ENCODE results near the gene HSPB6. TPM values are rescaled to one million over a fixed set of nuclear protein-coding genes. Genes with fewer than 3 reads are reported as not detected.

HSPB6 gene
- total RNA-seq, 1 donor from 2014 or later: 0.37 TPM

- H3K36me3 Mint-ChIP-seq (ENCODE audit: low read depth): no peaks in the 10 kb centered on the region
- no peak overlapping the region for H3K27ac Mint-ChIP-seq (ENCODE audit: unreplicated experiment)
- H3K4me1 Mint-ChIP-seq: peaks cover under 1% of the 10 kb centered on the region
- no peak for TF ChIP-seq CTCF (conservative IDR thresholded peaks at IDR 0.05)
- H3K27me3 Mint-ChIP-seq (ENCODE audit: low read depth): no peaks in the 10 kb centered on the region
- DNase-seq (ENCODE audit: low read depth, low spot score): no peak
- no peak overlapping the region for H3K4me3 Mint-ChIP-seq
- no peaks in the 10 kb centered on the region for H3K9me3 Mint-ChIP-seq
Observed at GRCh38 chr19:35788205-35788960, 31.6 kb upstream of the HSPB6 start.

- Mint-ChIP-seq H3K4me1 (peaks cover 7% of the 10 kb centered on the region), H3K4me3 (no peak overlapping the region), H3K9me3 (no peaks in the 10 kb centered on the region), H3K36me3 (ENCODE audit: low read depth) (peaks cover 3% of the 10 kb centered on the region), H3K27me3 (ENCODE audit: low read depth) (no peaks in the 10 kb centered on the region), H3K27ac (ENCODE audit: unreplicated experiment) (no peak overlapping the region)
- no peak for DNase-seq (ENCODE audit: low read depth, low spot score)
- TF ChIP-seq CTCF (conservative IDR thresholded peaks at IDR 0.05): no peak
Observed at GRCh38 chr19:35787227-35787799, 30.5 kb upstream of the HSPB6 start.

- DNase-seq (ENCODE audit: low read depth, low spot score): no peak
- peaks cover 3% of the 10 kb centered on the region for H3K36me3 Mint-ChIP-seq (ENCODE audit: low read depth)
- H3K27me3 Mint-ChIP-seq (ENCODE audit: low read depth): no peaks in the 10 kb centered on the region
- TF ChIP-seq CTCF (conservative IDR thresholded peaks at IDR 0.05): no peak
- H3K4me1 Mint-ChIP-seq: peaks cover 7% of the 10 kb centered on the region
- no peak overlapping the region for H3K27ac Mint-ChIP-seq (ENCODE audit: unreplicated experiment)
- H3K9me3 Mint-ChIP-seq: no peaks in the 10 kb centered on the region
- no peak overlapping the region for H3K4me3 Mint-ChIP-seq
Observed at GRCh38 chr19:35786299-35787160, 29.7 kb upstream of the HSPB6 start.

- Mint-ChIP-seq H3K36me3 (ENCODE audit: low read depth) (peaks cover 3% of the 10 kb centered on the region), H3K9me3 (no peaks in the 10 kb centered on the region), H3K27ac (ENCODE audit: unreplicated experiment) (no peak overlapping the region), H3K27me3 (ENCODE audit: low read depth) (no peaks in the 10 kb centered on the region), H3K4me1 (peaks cover 7% of the 10 kb centered on the region), H3K4me3 (no peak overlapping the region)
- TF ChIP-seq CTCF (conservative IDR thresholded peaks at IDR 0.05): no peak
- no peak for DNase-seq (ENCODE audit: low read depth, low spot score)
Observed at GRCh38 chr19:35785339-35785627, 28.5 kb upstream of the HSPB6 start.

GRCh38 chr19:35784503-35785338 lies 27.9 kb upstream of the HSPB6 start:
- Mint-ChIP-seq H3K36me3 (ENCODE audit: low read depth) (peaks cover 3% of the 10 kb centered on the region), H3K27me3 (ENCODE audit: low read depth) (no peaks in the 10 kb centered on the region), H3K4me3 (no peak overlapping the region), H3K27ac (ENCODE audit: unreplicated experiment) (no peak overlapping the region), H3K4me1 (peaks cover 7% of the 10 kb centered on the region), H3K9me3 (no peaks in the 10 kb centered on the region)
- DNase-seq (ENCODE audit: low read depth, low spot score): no peak
- no peak for TF ChIP-seq CTCF (conservative IDR thresholded peaks at IDR 0.05)
